ENCODE results near the gene CCR5AS.
"Not testable (repeated sequence)": the region's sequence is repeated elsewhere in the genome, so short reads cannot be mapped to it uniquely, and the experiment has no call there.

The CCR5AS gene

GRCh38 chr3:46406788-46407611 is at the start of gene CCR5AS, which contains the start of gene CCRL2:
CCR5AS (minus strand) TSS chr3:46407066.
CCRL2 (plus strand) TSS chr3:46407259; CDS start chr3:46408080, 821 bp downstream.
- DNase-seq (peak; percentile 44), ATAC-seq (peak; percentile 70)
- intact Hi-C loops (cut with micrococcal nuclease), result no loop called here

- DNase-seq (no peak), ATAC-seq (no peak)
- intact Hi-C loops (cut with micrococcal nuclease), result no loop called here
These were observed 49.3 kb upstream of the CCR5AS start for GRCh38 chr3:46456118-46456517.

DNA sequence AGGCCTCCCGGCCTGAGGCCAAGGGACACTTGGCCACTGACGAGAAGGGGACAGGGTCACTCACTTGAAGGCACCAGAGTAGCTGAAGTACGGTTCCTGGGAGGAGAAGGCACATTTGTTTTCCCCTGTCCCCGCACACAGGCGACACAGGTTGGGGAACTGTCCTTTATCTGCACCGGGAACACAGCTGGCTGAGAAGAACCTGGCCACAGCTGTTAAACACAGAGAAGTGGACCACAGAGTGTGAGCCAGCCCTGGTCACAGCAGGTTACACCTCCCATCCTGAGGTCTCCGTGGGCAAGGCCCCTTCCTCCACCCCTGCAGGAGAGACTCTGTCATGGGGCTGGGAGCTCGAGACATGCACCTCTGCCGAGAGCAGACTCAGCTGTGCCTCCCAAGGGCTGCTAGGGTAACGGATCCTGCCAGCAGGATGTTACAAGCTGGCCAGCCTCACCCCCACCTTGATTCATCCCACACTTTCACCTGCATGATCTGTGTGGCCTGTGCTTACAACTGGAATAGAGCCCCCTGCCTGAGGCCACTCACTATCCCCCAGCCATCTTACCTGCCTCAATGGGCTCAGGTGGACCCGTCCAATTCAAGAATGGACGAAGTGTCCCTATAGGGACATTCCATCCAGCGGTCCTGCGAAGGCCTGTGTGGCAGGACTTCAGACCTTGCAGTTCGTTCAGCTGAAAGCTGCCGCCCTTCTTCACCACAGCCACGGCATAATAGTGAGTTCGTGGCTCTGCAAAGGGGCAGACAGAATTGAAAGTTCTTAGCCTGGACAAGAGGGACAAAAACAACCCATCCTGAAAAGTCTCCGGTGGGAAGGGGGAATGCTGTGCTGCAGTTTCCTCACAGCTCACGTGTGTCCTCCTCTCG is 48.6 kb upstream of the CCR5AS start:
- no peak for ATAC-seq
- intact Hi-C loops (cut with micrococcal nuclease), result no loop called here
- no peak for DNase-seq

- DNase-seq (no peak), ATAC-seq (no peak)
- intact Hi-C loops (cut with micrococcal nuclease), result no loop called here
These were observed 47.7 kb upstream of the CCR5AS start for GRCh38 chr3:46454606-46455005.

DNA sequence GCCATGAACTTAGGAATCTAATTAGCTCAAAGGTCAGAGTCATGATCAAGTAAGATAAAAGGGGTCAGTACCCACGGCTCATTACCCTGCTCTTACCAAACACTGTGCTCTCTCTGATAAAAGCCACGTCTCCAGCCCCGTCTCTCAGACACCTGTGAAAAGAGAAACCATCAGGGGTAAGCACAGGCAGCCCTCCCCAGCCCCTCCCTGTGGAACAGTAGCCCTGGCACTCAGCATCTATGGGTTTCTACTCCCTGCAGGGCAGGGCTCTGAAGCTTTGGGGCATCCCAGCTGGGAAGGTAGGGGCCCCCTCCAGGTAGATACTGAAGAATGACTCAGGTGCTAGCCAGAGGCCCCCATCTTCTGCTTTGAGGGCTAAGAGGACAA is 47.3 kb upstream of the CCR5AS start:
- ATAC-seq (no peak), DNase-seq (no peak)
- intact Hi-C loops (cut with micrococcal nuclease), result no loop called here

- ATAC-seq, result no peak
These were observed 46.8 kb upstream of the CCR5AS start for GRCh38 chr3:46453526-46454208.

DNA sequence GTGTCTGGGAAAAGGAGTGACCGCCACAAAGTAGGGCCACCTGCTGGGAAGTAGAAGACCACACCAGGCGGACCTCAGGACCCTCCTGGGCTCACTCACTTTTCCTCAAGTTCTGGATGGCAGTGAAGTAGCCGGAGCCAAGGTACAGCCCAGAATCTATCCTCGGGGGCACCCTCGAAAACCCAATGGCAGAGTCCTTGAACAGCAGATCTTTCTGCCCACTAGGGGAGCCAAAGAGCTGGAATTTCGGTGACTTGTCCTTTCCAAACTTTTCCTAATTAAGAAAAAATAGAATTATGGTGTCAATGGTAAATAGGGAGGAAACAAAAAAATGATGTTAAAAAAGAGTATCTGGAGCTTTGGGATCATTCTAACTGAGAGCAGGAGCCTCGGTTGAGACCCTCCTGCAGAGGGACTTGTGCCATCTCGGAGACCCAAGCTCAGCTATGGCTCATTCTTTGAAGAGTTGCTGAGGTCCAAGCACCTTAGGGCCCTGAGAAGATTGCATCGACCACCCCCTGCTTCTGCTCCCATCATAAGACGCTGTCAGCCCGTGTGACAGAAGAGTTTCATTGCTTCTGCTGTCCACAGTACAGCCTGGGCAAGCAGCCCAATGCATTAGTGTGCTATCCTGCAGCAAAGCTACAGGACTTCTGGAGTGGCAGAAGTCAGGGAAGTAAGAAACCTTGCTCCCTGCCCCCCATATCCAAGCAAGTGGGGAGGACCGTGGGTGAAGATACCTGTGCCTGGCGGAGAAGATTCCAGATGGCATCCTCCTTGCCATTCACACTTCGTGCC is 43.1 kb upstream of the CCR5AS start:
- intact Hi-C loops (cut with micrococcal nuclease), result no loop called here
- peak; percentile 43 for ATAC-seq
- no peak for DNase-seq

More at GRCh38 chr3:46453526-46454208, 46.8 kb upstream of the CCR5AS start:
- no peak for DNase-seq
- intact Hi-C loops (cut with micrococcal nuclease), result no loop called here

DNA sequence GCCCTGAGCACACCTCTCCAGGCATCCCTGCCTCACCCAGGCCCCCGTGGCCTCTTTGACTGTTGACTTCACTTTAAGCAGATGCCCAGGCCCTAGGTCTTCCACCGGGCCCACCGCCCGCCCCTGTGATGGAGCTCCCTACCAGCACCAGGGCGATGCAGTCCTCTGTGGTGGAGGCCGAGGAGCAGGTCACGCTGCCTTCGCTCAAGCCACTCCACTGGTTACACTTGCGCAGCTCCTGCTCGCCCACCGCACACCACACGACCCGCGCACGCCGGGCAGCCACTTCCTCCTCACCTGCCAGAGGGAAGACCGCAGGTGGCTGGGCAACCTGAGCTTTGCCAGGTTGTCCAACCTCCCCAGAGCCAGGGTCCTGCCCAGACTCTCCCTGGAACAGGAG is 41.9 kb upstream of the CCR5AS start:
- DNase-seq, result no peak
- no peak for ATAC-seq
- intact Hi-C loops (cut with micrococcal nuclease), result no loop called here

GRCh38 chr3:46447228-46447985 is 40.5 kb upstream of the CCR5AS start:
- intact Hi-C loops (cut with micrococcal nuclease), result no loop called here
- DNase-seq (no peak), ATAC-seq (peak; percentile 68)

GRCh38 chr3:46442576-46443530 is 36.0 kb upstream of the CCR5AS start:
- ATAC-seq (peak; percentile 36), DNase-seq (no peak)
- intact Hi-C loops (cut with micrococcal nuclease), result no loop called here

DNA sequence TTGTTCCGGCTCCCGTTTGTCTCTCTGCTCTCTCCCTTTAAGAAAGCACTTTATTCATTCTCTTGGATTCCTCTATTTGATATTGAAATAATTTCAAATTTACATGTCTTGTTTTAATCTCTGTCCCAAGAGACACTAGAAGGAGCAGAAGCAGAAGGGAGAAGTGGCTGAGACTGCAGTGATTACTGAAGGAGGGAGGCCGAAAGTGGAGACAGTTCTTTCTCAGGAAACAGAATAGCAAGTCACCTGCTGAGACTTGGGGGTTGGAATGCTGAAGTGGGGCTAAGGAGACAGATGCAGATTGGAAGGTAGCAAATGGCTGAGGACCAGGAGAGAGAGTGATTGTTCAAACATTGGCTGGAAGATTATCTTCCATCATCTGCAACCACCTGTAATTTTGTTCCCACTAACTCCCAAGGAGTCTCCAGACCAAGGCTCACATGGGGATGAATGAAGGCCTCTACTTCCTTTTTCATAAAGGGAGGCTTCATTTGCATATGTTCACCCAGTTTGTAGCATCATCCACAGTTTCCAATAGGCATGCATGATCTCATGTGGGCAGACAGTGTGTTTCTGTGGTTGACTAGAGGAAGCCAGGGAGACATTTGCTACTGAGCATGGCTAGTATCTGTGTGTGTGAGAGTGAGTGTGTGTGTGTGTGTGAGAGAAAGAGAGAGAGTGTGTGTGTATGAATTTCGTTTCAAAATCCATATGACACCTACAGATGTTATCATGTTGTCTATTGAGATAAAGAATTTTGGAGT is 33.8 kb upstream of the CCR5AS start:
- intact Hi-C loops (cut with micrococcal nuclease), result no loop called here
- ATAC-seq, result no peak
- DNase-seq, result no peak

- intact Hi-C loops (cut with micrococcal nuclease), result no loop called here
- ATAC-seq, result no peak
- no peak for DNase-seq
These were observed 32.0 kb upstream of the CCR5AS start for GRCh38 chr3:46438831-46439230.

- intact Hi-C loops (cut with micrococcal nuclease), result no loop called here
- DNase-seq (no peak), ATAC-seq (no peak)
These were observed 28.3 kb upstream of the CCR5AS start for GRCh38 chr3:46435081-46435726.

- ATAC-seq, result no peak
- DNase-seq, result no peak
- intact Hi-C loops (cut with micrococcal nuclease), result no loop called here
These were observed 27.0 kb upstream of the CCR5AS start for GRCh38 chr3:46433841-46434240.

- DNase-seq; intact Hi-C loops (cut with micrococcal nuclease); ATAC-seq: not testable (repeated sequence)
These were observed 26.3 kb upstream of the CCR5AS start for GRCh38 chr3:46433118-46433517.

- ATAC-seq; intact Hi-C loops (cut with micrococcal nuclease); DNase-seq: not testable (repeated sequence)
These were observed 25.0 kb upstream of the CCR5AS start for GRCh38 chr3:46431905-46432304.
